ENCODE data around the gene SH3GL3. TPM values are rescaled to one million over a fixed set of nuclear protein-coding genes. Genes with fewer than 3 reads are reported as not detected.

Gene SH3GL3
- total and polyA plus RNA-seq, 2 of the 8 experiments (the other 6 are each of a cell fraction or from before 2014, with no cell fraction given), result 14.1 to 19.1 TPM

- no peaks in the 10 kb centered on the region for H3K27me3 ChIP-seq (replicated peaks in 1 of 4; ENCODE audit: control insufficient read depth in 3 of 4, extremely low read depth in 1 of 4, insufficient read depth in 3 of 4, low read length in 3 of 4)
- no peak overlapping the region for H3K23ac ChIP-seq (ENCODE audit: insufficient read length)
- no peak overlapping the region for H2BK12ac ChIP-seq (ENCODE audit: low read depth, low read length)
- no peak overlapping the region for H3K4me2 ChIP-seq (ENCODE audit: insufficient read depth in 1 of 2, low read depth in 2 of 2, low read length in 2 of 2)
- no peak overlapping the region for H2BK120ac ChIP-seq (replicated peaks; ENCODE audit: low read depth, low read length)
- H3K27ac ChIP-seq (ENCODE audit: low read depth, low read length), result no peak overlapping the region
- H3K79me1 ChIP-seq (ENCODE audit: low read depth, low read length), result no peaks in the 10 kb centered on the region
- no peak overlapping the region for H4K91ac ChIP-seq (replicated peaks; ENCODE audit: insufficient read length, low read length)
- no peak overlapping the region for H2BK20ac ChIP-seq (ENCODE audit: low read length)
- POLR2A ChIA-PET (ENCODE audit: partially characterized antibody), result interaction anchor here (1.2 kb wide), 1 partner anchor 13 kb away, joined by 3 read pairs; no protein-coding TSS in a partner anchor
- no peak overlapping the region for H3K4ac ChIP-seq (replicated peaks; ENCODE audit: insufficient read length, low read depth, low read length)
- H3K18ac ChIP-seq (ENCODE audit: extremely low read depth, low read length), result no peak overlapping the region
- DNase-seq (ENCODE audit: low read depth in 1 of 2, low spot score in 2 of 2) (no peak), FAIRE-seq (no peak)
- no peak overlapping the region for H2AK5ac ChIP-seq (ENCODE audit: low read depth, low read length)
- H3K9me3 ChIP-seq (ENCODE audit: insufficient read depth in 2 of 2, low read depth in 1 of 2, low read length in 1 of 2), result no peaks in the 10 kb centered on the region
- H4K5ac ChIP-seq (ENCODE audit: insufficient read length, low read depth, low read length), result no peak overlapping the region
- no peak overlapping the region for H3K4me3 ChIP-seq (ENCODE audit: extremely low read depth in 1 of 4, insufficient read depth in 2 of 4, low read depth in 3 of 4, low read length in 4 of 4)
- no peak overlapping the region for H2AFZ ChIP-seq (ENCODE audit: low read length)
- H3K9ac ChIP-seq (replicated peaks in 1 of 4; ENCODE audit: extremely low read depth in 1 of 4, low read depth in 3 of 4, low read length in 3 of 4), result no peak overlapping the region
- H3K4me1 ChIP-seq (replicated peaks in 1 of 4; ENCODE audit: control insufficient read depth in 3 of 4, insufficient read depth in 4 of 4, low read length in 3 of 4), result peaks cover 2 to 10% (median 4%) of the 10 kb centered on the region in 4 experiments; a peak in 4 of 7 replicates
- H3K79me2 ChIP-seq (ENCODE audit: control insufficient read depth in 1 of 2, insufficient read depth in 2 of 2, low read length in 2 of 2), result 0 out of 4 replicates have a peak, but pooled peaks cover 0 to 2% of the 10 kb centered on the region in 2 experiments
- CTCF ChIA-PET (ENCODE audit: partially characterized antibody), result no interaction called here
- no peaks in the 10 kb centered on the region for H3K36me3 ChIP-seq (ENCODE audit: control insufficient read depth in 2 of 4, insufficient read depth in 4 of 4, low read length in 3 of 4)
- WGBS, 2 experiments (ENCODE audit: extremely low coverage in 1 of 2, insufficient coverage in 1 of 2, insufficient read length in 1 of 2, insufficient replicate concordance in 2 of 2, low coverage in 1 of 2, low lambda C conversion rate in 2 of 2, missing lambda C conversion rate in 1 of 2), result 92% methylated on average over 2 of the region's 2 CpGs; no CpG with 5 or more reads in 1 of the 2 experiments
- no peak for TF ChIP-seq ASH2L (IDR thresholded peaks at IDR 0.05; ENCODE audit: low read length)
- TF ChIP-seq RNF2 (IDR thresholded peaks at IDR 0.05; ENCODE audit: borderline replicate concordance, low read depth, low read length, missing control alignments, poor library complexity, severe bottlenecking), result no peak
- no peak for TF ChIP-seq RBBP5 (IDR thresholded peaks at IDR 0.05; ENCODE audit: borderline replicate concordance, low read depth, low read length)
- no peak for TF ChIP-seq SP4 (IDR thresholded peaks at IDR 0.05; ENCODE audit: low read length)
- TF ChIP-seq CEBPB (IDR thresholded peaks at IDR 0.05; ENCODE audit: low read depth, low read length), result no peak
- no peak for TF ChIP-seq KDM1A (IDR thresholded peaks at IDR 0.05; ENCODE audit: borderline replicate concordance, low read length)
- TF ChIP-seq KDM4A (IDR thresholded peaks at IDR 0.05; ENCODE audit: low read depth, low read length, severe bottlenecking), result no peak
- TF ChIP-seq HDAC6 (IDR thresholded peaks at IDR 0.05; ENCODE audit: low read depth, low read length), result no peak
- no peak for TF ChIP-seq TBP (IDR thresholded peaks at IDR 0.05; ENCODE audit: low read depth, low read length)
- no peak for TF ChIP-seq USF2 (IDR thresholded peaks at IDR 0.05; ENCODE audit: low read length)
- no peak for TF ChIP-seq BRCA1 (IDR thresholded peaks at IDR 0.05; ENCODE audit: low read depth, low read length)
- no peak for TF ChIP-seq MAFK (IDR thresholded peaks at IDR 0.05; ENCODE audit: low read depth, low read length)
- TF ChIP-seq GTF2F1 (IDR thresholded peaks at IDR 0.05; ENCODE audit: borderline replicate concordance, low read depth, low read length), result no peak
- no peak overlapping the region for H3K14ac ChIP-seq (ENCODE audit: insufficient read length)
- H2BK15ac ChIP-seq (ENCODE audit: low read length), result no peak overlapping the region
- H4K20me1 ChIP-seq (replicated peaks in 1 of 2; ENCODE audit: control insufficient read depth in 1 of 2, insufficient read depth in 2 of 2, low read length in 2 of 2), result no peaks in the 10 kb centered on the region
- no peaks in the 10 kb centered on the region for H3K23me2 ChIP-seq (ENCODE audit: low read depth, low read length)
- no peak overlapping the region for H2BK5ac ChIP-seq (ENCODE audit: low read depth, low read length)
- H3K56ac ChIP-seq (replicated peaks; ENCODE audit: insufficient read length, low read depth, low read length), result no peak overlapping the region
- H4K8ac ChIP-seq (ENCODE audit: extremely low read depth, insufficient read depth, low read length), result no peak overlapping the region
These were observed 90.5 kb downstream of the SH3GL3 start for GRCh38 chr15:83537606-83538005.

All from H1 (cell line).